Measurements from ENCODE around the gene ZRANB1.

GRCh38 chr10:125027871-125028869 lies 86.2 kb downstream of the ZRANB1 start:
- TF ChIP-seq CTCF (IDR thresholded peaks at IDR 0.05) (no peak), POLR2A (IDR thresholded peaks at IDR 0.05) (no peak), POLR2AphosphoS5 (IDR thresholded peaks at IDR 0.05) (no peak)
